ENCODE data around the gene UBE2V1. TPM values are rescaled to one million over a fixed set of nuclear protein-coding genes. Genes with fewer than 3 reads are reported as not detected.
A peak's percentile ranks its signal among the peaks of the same experiment; 100 is the strongest.

The UBE2V1 gene
- total RNA-seq, 1 experiment from 2014 or later, result 119 TPM

DNA sequence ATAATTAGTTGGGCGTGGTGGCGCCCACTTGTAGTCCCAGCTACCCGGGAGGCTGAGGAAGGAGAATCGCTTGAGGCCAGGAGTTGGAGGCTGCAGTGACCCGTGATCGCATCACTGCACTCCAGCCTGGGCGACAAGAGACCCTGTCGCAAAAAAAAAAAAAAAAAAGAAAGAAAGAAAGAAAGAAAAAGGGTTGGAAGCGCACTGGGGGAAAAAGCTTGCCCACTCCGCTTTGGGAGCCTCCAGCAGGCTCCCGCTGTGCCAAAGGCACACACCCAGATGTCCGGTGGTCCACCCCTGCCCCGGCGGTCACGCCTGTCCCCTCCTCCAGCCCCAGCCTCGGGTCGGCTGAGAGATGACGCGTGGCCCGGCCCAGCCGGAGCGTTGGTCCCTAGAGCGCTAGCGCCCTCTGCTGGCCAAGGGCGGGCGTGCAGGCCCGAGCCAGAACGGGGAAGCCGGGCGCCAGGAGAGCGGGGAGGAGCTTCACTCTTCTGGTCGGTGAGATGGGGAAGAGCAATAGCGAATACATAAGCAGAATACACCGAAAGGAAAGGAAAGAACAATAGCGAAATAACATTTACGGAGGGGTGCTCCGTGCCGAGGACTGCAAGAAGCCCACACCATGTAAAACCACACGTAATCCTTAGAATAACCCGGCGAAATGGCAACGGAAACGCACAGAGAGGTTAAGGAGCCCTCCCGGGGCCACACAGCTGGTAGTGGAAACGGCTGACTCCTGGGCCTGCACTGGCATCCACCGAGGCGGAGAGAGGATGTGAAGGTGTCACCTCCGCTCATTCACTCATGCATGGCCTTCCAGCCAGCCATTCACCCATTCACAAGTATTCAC lies 41.7 kb downstream of the UBE2V1 start:
- intact Hi-C loops (cut with micrococcal nuclease), result loop anchor here (1.0 kb wide), 1 partner anchor 92 kb away; no protein-coding TSS in a partner anchor
- H3K27ac ChIP-seq (ENCODE audit: low read length), result no peak overlapping the region
- no TSS peak for BruUV-seq (replicated peaks)

DNA sequence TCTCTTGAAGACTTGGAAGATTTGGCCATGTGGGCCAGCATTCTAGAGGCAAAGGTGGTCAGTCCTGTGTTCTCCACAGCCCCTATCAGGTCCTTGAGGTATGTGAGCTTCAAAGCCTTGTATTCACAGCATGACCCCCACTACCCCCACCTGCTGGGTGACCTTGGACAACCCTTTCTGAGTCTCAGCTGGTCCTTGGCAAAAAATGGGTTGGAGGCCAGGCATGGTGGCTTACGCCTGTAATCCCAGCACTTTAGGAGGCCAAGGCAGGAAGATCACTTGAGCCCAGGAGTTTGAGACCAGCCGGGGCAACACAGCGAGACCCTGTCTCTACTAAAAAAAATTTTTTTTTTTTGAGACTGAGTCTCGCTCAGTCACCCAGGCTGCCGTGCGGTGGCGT lies 42.6 kb downstream of the UBE2V1 start:
- H3K9ac ChIP-seq (ENCODE audit: low read length), result no peak overlapping the region
- H4K20me1 ChIP-seq (ENCODE audit: low read length), result no peaks in the 10 kb centered on the region
- H3K9me3 ChIP-seq (ENCODE audit: low read length), result no peaks in the 10 kb centered on the region
- no peaks in the 10 kb centered on the region for H3K9me2 ChIP-seq (replicated peaks; ENCODE audit: low read length)
- intact Hi-C loops (cut with micrococcal nuclease), result no loop called here
- no peaks in the 10 kb centered on the region for H3F3A ChIP-seq (ENCODE audit: low read length, unreplicated experiment)
- 0 out of 2 replicates have a peak, but pooled peaks cover 4% of the 10 kb centered on the region for H3K4me1 ChIP-seq (ENCODE audit: insufficient read depth, low read length)
- H3K36me3 ChIP-seq (ENCODE audit: low read depth, low read length), result no peaks in the 10 kb centered on the region
- CTCF ChIA-PET, result interaction anchor here (0.5 to 4.1 kb wide), 2 partner anchors 92 to 198 kb away, joined by 3 to 77 read pairs; no protein-coding TSS in a partner anchor
- no peak overlapping the region for H2AFZ ChIP-seq (ENCODE audit: low read length)
- no peak overlapping the region for H3K4me2 ChIP-seq (ENCODE audit: low read length)
- TF ChIP-seq EZH2phosphoT487 (IDR thresholded peaks at IDR 0.05; ENCODE audit: borderline replicate concordance, low read length), result no peak
- TF ChIP-seq, protein P1, sequence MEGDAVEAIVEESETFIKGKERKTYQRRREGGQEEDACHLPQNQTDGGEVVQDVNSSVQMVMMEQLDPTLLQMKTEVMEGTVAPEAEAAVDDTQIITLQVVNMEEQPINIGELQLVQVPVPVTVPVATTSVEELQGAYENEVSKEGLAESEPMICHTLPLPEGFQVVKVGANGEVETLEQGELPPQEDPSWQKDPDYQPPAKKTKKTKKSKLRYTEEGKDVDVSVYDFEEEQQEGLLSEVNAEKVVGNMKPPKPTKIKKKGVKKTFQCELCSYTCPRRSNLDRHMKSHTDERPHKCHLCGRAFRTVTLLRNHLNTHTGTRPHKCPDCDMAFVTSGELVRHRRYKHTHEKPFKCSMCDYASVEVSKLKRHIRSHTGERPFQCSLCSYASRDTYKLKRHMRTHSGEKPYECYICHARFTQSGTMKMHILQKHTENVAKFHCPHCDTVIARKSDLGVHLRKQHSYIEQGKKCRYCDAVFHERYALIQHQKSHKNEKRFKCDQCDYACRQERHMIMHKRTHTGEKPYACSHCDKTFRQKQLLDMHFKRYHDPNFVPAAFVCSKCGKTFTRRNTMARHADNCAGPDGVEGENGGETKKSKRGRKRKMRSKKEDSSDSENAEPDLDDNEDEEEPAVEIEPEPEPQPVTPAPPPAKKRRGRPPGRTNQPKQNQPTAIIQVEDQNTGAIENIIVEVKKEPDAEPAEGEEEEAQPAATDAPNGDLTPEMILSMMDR (conservative IDR thresholded peaks at IDR 0.05; ENCODE audit: low read depth, low read length), result 0 out of 2 replicates have a peak, but pooled peaks have one; percentile 27
- DNase-seq (no peak), ATAC-seq (no peak)
- BruUV-seq (replicated peaks), result no TSS peak
- POLR2A ChIA-PET (ENCODE audit: unreplicated experiment), result no interaction called here
- H3K27ac ChIP-seq (ENCODE audit: low read length), result no peak overlapping the region
- H3K4me3 ChIP-seq (ENCODE audit: low read length), result no peak overlapping the region
- H3K79me2 ChIP-seq (ENCODE audit: low read length), result no peaks in the 10 kb centered on the region
- H3K27me3 ChIP-seq (ENCODE audit: low read length), result no peaks in the 10 kb centered on the region

More for the DNA sequence above, 41.7 kb downstream of the UBE2V1 start:
- ChIA-PET POLR2A (ENCODE audit: unreplicated experiment) (interaction anchor here (1.0 kb wide), 1 partner anchor 92 kb away, joined by 11 read pairs; no protein-coding TSS in a partner anchor), CTCF (interaction anchor here (0.5 to 4.1 kb wide), 14 partner anchors 11 to 295 kb away, joined by 3 to 77 read pairs (median 4); no protein-coding TSS in a partner anchor)
- peak overlapping the region; percentile 64 for H3K9ac ChIP-seq (ENCODE audit: low read length)
- no peak for TF ChIP-seq EZH2 (IDR thresholded peaks at IDR 0.05; ENCODE audit: low read length, unreplicated experiment)
- TF ChIP-seq, protein P1 (conservative IDR thresholded peaks at IDR 0.05; ENCODE audit: low read depth, low read length), result peak; percentile 100
- H3F3A ChIP-seq (ENCODE audit: low read length, unreplicated experiment), result no peaks in the 10 kb centered on the region
- H3K36me3 ChIP-seq (ENCODE audit: low read depth, low read length), result no peaks in the 10 kb centered on the region
- H4K20me1 ChIP-seq (ENCODE audit: low read length), result no peaks in the 10 kb centered on the region
- H3K9me2 ChIP-seq (replicated peaks; ENCODE audit: low read length), result no peaks in the 10 kb centered on the region
- DNase-seq (peak; percentile 98), ATAC-seq (peak; percentile 99)
- H3K4me2 ChIP-seq (ENCODE audit: low read length), result peak overlapping the region; percentile 89
- 0 out of 2 replicates have a peak, but pooled peaks cover 4% of the 10 kb centered on the region for H3K4me1 ChIP-seq (ENCODE audit: insufficient read depth, low read length)
- peak overlapping the region; percentile 91 for H2AFZ ChIP-seq (ENCODE audit: low read length)
- no peaks in the 10 kb centered on the region for H3K79me2 ChIP-seq (ENCODE audit: low read length)
- peak overlapping the region; percentile 68 for H3K4me3 ChIP-seq (ENCODE audit: low read length)
- no peaks in the 10 kb centered on the region for H3K27me3 ChIP-seq (ENCODE audit: low read length)
- H3K9me3 ChIP-seq (ENCODE audit: low read length), result no peaks in the 10 kb centered on the region
